MM.1S (cell line): Measurements from ENCODE around the gene SIN3A.
"Not testable (repeated sequence)": the region's sequence is repeated elsewhere in the genome, so short reads cannot be mapped to it uniquely, and the experiment has no call there.

Experiments
- CTCF ChIP-seq: fragments of 300-600 bp; sonication (generic); IDR thresholded peaks from 2 replicates; pipeline ENCODE4 v1.5.1; 2016; ENCODE audit warnings: antibody characterized with exemption, low read length, mixed read lengths
- EZH2 ChIP-seq: fragments of 300-600 bp; sonication (generic); optimal IDR thresholded peaks from 2 replicates; pipeline ENCODE3; 2017; ENCODE audit warnings: low read depth, mild to moderate bottlenecking, antibody characterized with exemption, low read length, mixed read lengths

DNA sequence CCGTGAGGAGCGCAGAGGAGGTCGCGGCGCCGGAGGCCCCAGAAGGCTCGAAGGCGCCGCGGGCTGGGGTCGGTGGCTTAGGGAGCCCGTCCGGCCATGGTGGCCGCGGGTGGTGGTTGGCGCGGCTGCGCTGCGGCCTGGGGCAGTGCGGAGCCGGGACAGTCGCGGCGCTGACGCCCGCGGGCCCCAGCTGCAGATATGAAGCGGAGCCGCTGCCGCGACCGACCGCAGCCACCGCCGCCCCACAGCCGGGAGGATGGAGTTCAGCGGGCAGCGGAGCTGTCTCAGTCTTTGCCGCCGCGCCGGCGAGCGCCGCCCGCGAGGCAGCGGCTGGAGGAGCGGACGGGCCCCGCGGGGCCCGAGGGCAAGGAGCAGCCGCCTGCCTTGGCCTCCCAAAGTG lies 29.0 kb upstream of the SIN3A start:
- TF ChIP-seq EZH2, CTCF: not testable (repeated sequence)
